ENCODE data around the gene ZNF441. TPM values are rescaled to one million over a fixed set of nuclear protein-coding genes. Genes with fewer than 3 reads are reported as not detected.

ZNF441 gene
- total RNA-seq, 8 experiments from 2014 or later: 3.8 to 80.3 (median 21.5) TPM

DNA sequence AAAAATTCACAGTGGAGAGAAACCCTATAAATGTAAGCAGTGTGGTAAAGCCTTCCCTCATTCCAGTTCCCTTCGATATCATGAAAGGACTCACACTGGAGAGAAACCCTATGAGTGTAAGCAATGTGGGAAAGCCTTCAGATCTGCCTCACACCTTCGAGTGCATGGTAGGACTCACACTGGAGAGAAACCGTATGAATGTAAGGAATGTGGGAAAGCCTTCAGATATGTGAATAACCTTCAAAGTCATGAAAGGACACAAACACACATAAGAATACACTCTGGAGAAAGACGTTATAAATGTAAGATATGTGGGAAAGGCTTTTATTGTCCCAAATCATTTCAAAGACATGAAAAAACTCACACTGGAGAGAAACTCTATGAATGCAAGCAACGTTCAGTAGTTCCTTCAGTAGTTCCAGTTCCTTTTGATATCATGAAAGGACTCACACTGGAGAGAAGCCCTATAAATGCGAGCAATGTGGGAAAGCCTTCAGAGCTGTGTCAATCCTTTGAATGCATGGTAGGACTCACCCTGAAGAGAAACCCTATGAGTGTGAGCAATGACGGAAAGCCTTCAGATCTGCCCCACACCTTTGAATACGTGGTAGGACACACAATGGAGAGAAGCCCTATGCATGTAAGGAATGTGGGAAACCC lies 65.6 kb downstream of the ZNF441 start:
- H3K4me3 ChIP-seq: no peak overlapping the region
- no peaks in the 10 kb centered on the region for H3K4me1 ChIP-seq (replicated peaks in 1 of 2)
- H3K27ac ChIP-seq: no peak overlapping the region
- ATAC-seq (replicated peaks in 6 of 8): no peak
- in situ Hi-C loops (cut with MboI; ENCODE audit: low pct_unique_long_range_greater_than_20kb in 2 of 9, low sequenced_read_pairs in 9 of 9, unreplicated experiment in 9 of 9): no loop called here
- 89 to 100% (median 92%) methylated on average over 1 to 7 of the region's 8 CpGs; no CpG with 5 or more reads in 1 of the 10 experiments for WGBS, 10 experiments

DNA sequence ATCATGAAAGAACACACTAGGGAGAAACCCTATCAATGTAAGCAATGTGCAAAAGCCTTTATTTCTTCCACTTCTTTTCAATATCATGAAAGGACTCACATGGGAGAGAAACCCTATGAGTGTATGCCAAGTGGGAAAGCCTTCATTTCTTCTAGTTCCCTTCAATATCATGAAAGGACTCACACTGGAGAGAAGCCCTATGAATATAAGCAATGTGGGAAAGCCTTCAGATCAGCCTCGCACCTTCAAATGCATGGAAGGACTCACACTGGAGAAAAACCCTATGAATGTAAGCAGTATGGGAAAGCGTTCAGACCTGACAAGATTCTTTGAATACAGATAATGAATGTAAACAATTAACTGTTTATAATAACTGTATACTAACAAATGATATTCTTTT lies 66.7 kb downstream of the ZNF441 start:
- no peak for ATAC-seq (replicated peaks in 6 of 8)
- 84 to 100% (median 100%) methylated on average over 1 to 2 of the region's 2 CpGs; no CpG with 5 or more reads in 5 of the 10 experiments for WGBS, 10 experiments

More for the DNA sequence above, 66.7 kb downstream of the ZNF441 start:
- Histone ChIP-seq H3K27ac (no peak overlapping the region), H3K4me1 (replicated peaks in 1 of 2) (no peaks in the 10 kb centered on the region), H3K4me3 (no peak overlapping the region)
- in situ Hi-C loops (cut with MboI; ENCODE audit: low pct_unique_long_range_greater_than_20kb in 2 of 9, low sequenced_read_pairs in 9 of 9, unreplicated experiment in 9 of 9): no loop called here

Other genes with a start within 250 kb of the ZNF441 start
- 10 to 100 TPM; 20.9 to 56.9 (median 47.6) TPM for gene ECSIT, start 237.9 kb upstream of the ZNF441 start, total RNA-seq
- gene CNN1, start 228.1 kb upstream of the ZNF441 start, total RNA-seq: 10 to 100 TPM in 1 of 8 experiments, 1 to 10 TPM in 6, under 1 TPM in 1; 0.55 to 11.5 (median 1.6) TPM
- 10 to 100 TPM; 48.1 to 93.5 (median 58.2) TPM for gene ELOF1, start 207.8 kb upstream of the ZNF441 start, total RNA-seq
- 10 to 100 TPM in 1 of 8 experiments, 1 to 10 TPM in 5, under 1 TPM in 2; 0.29 to 10.1 (median 2.4) TPM for gene ACP5, start 189.4 kb upstream of the ZNF441 start, total RNA-seq
- 10 to 100 TPM in 7 of 8 experiments, 1 to 10 TPM in 1; 6.8 to 55.7 (median 42.5) TPM for gene ZNF627, start 169.5 kb upstream of the ZNF441 start, total RNA-seq
- 10 to 100 TPM in 2 of 8 experiments, 1 to 10 TPM in 6; 4.7 to 13.8 (median 8.2) TPM for gene ZNF823, start 28.1 kb upstream of the ZNF441 start, total RNA-seq
- 1 to 10 TPM in 6 of 8 experiments, under 1 TPM in 2; 0.87 to 8.6 (median 5.7) TPM for gene ZNF491, start 31.5 kb downstream of the ZNF441 start, total RNA-seq
- gene ZNF440, start 47.3 kb downstream of the ZNF441 start, total RNA-seq: 10 to 100 TPM in 7 of 8 experiments, 1 to 10 TPM in 1; 7.2 to 20.1 (median 15.9) TPM
- 10 to 100 TPM in 4 of 8 experiments, 1 to 10 TPM in 4; 1.7 to 19.2 (median 11.0) TPM for gene ZNF439, start 81.7 kb downstream of the ZNF441 start, total RNA-seq
- 10 to 100 TPM in 3 of 8 experiments, 1 to 10 TPM in 5; 2.3 to 13.7 (median 8.5) TPM for gene ZNF69, start 120.8 kb downstream of the ZNF441 start, total RNA-seq
- gene ZNF700, start 158.1 kb downstream of the ZNF441 start, total RNA-seq: 10 to 100 TPM in 7 of 8 experiments, 1 to 10 TPM in 1; 4.3 to 22.7 (median 15.2) TPM
- gene ZNF763, start 198.0 kb downstream of the ZNF441 start, total RNA-seq: 1 to 10 TPM in 7 of 8 experiments, under 1 TPM in 1; 0.99 to 9.6 (median 6.7) TPM